ENCODE results near the gene WDSUB1.

The WDSUB1 gene

GRCh38 chr2:159194241-159194640 is 92.3 kb downstream of the WDSUB1 start:
- DNase-seq: no peak

DNA sequence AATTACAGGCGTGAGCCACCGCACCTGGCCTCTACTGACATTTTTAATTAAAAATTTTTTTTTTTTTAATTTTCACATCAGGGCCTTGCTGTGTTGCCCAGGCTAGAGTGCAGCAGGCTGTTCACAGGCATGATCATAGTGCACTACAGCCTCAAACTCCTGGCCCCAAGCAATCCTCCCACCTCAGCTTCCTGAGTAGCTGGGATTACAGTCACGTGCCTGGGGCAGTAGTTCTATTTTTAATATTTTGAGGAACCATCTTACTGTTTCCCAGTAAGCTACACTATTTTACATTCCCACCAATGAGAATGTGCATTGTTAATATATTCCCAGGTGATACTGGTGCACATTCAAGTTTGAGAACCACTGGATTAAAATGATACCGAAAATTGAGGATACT is 92.7 kb downstream of the WDSUB1 start:
- no peak for DNase-seq

GRCh38 chr2:159192371-159192918 is 94.1 kb downstream of the WDSUB1 start:
- DNase-seq: no peak

GRCh38 chr2:159188449-159188848 is 98.1 kb downstream of the WDSUB1 start:
- DNase-seq: no peak

GRCh38 chr2:159187106-159187505 is 99.4 kb downstream of the WDSUB1 start:
- DNase-seq: no peak

DNA sequence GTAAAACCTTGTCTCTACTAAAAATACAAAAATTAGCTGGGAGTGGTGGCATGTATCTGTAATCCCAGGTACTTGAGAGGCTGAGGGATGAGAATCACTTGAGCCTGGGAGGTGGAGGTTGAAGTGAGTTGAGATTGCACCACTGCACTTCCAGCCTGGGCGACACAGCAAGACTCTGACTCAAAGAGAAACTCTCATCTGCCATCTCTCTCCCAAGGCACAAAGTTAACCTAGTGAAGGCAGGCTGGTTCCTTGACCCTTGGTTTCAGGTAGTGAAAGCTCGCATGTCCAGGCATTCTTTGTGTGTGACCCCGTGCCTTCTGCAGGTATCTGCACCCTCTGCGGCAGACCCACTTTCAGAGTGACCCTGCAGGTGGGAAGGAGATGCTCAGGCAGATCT is 100.0 kb downstream of the WDSUB1 start:
- no peak for DNase-seq

Data from T1000 (cell line).